AG04449 (cell line): ENCODE measurements around the gene DNM3.

Experiments
- CTCF ChIA-PET: fragments of 350-600 bp; formaldehyde crosslinking; extraction: SDS; loops from one replicate; lab custom pipeline; 2021; ENCODE audit warnings: antibody characterized with exemption; lab: Yijun Ruan, JAX
- POLR2A ChIA-PET: fragments of 400-600, 350-600 bp; formaldehyde crosslinking; extraction: SDS; loops from one replicate; lab custom pipeline; 2020; ENCODE audit warnings: antibody characterized with exemption, inconsistent platforms; lab: Yijun Ruan, JAX
- DNase-seq: peaks from one replicate; pipeline ENCODE4 v3.0.0-alpha.2; 2010; ENCODE audit warnings: low read depth, low spot score
- H3K4me3 ChIP-seq: 2 replicates; pipeline ENCODE4 v1.5.1; 2011; ENCODE audit warnings: low read depth, mild to moderate bottlenecking, control low read depth, low read length
- CTCF ChIP-seq: IDR thresholded peaks from one replicate; pipeline ENCODE4 v1.5.1; 2011; ENCODE audit warnings: mild to moderate bottlenecking, moderate library complexity, low read length, control low read depth, inconsistent platforms; ENCODE audit not compliant: insufficient read depth; ENCODE audit errors: missing control alignments

DNM3 gene

DNA sequence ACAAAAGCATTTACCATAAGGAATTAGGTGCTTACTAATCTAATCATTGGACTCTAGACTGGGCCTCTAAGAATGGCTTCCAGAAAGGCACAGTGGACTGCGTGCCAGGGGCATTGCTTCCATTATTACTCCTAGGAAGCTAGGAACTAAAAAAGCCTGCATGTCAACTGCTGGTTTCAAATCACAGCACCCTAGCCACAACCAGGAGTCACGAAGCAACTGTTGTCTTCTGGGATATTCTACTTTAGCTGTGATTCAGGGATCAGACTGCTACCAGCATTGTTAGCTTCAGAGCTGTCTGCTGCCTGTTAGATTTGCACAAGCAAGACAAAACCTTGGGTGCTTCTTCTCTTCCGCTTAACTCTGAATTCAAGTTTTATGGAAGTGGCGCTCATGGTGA, 38.3 kb downstream of the DNM3 start:
- H3K4me3 ChIP-seq: no peak overlapping the region
- POLR2A ChIA-PET: no interaction called here
- DNase-seq: no peak
- CTCF ChIA-PET: no interaction called here
- no peak for TF ChIP-seq CTCF

GRCh38 chr1:171881442-171881841, 40.1 kb downstream of the DNM3 start:
- no peak overlapping the region for H3K4me3 ChIP-seq
- CTCF ChIA-PET: no interaction called here
- POLR2A ChIA-PET: no interaction called here
- DNase-seq: no peak
- no peak for TF ChIP-seq CTCF

GRCh38 chr1:171883849-171884248, 42.6 kb downstream of the DNM3 start:
- POLR2A ChIA-PET: no interaction called here
- CTCF ChIA-PET: no interaction called here
- no peak overlapping the region for H3K4me3 ChIP-seq
- no peak for DNase-seq
- TF ChIP-seq CTCF: no peak

DNA sequence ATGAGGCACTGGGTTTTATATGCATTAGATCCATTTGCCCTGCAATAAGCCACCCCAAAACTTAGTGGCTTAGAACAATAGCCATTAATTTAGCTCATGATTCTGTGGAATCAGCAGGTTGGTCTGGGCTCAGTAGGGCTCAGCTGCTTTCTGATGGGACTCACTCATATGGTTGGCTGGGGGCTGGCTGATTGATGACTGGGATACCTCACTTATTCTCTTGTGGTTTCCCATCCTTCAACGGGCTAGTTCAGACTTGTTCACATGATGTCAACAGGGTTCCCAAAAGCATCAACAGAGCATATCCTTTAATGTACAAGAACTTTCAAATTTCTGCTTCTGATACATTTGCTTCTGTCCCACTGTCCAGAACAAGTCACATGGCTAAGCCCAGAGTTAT, 43.2 kb downstream of the DNM3 start:
- POLR2A ChIA-PET: no interaction called here
- TF ChIP-seq CTCF: no peak
- DNase-seq: no peak
- CTCF ChIA-PET: no interaction called here
- H3K4me3 ChIP-seq: no peak overlapping the region

- no peak for DNase-seq
- CTCF ChIA-PET: interaction anchor here (1.3 kb wide), 1 partner anchor 11 kb away, joined by 3 read pairs; no protein-coding TSS in a partner anchor
Observed at GRCh38 chr1:171890131-171890530, 48.8 kb downstream of the DNM3 start.

DNA sequence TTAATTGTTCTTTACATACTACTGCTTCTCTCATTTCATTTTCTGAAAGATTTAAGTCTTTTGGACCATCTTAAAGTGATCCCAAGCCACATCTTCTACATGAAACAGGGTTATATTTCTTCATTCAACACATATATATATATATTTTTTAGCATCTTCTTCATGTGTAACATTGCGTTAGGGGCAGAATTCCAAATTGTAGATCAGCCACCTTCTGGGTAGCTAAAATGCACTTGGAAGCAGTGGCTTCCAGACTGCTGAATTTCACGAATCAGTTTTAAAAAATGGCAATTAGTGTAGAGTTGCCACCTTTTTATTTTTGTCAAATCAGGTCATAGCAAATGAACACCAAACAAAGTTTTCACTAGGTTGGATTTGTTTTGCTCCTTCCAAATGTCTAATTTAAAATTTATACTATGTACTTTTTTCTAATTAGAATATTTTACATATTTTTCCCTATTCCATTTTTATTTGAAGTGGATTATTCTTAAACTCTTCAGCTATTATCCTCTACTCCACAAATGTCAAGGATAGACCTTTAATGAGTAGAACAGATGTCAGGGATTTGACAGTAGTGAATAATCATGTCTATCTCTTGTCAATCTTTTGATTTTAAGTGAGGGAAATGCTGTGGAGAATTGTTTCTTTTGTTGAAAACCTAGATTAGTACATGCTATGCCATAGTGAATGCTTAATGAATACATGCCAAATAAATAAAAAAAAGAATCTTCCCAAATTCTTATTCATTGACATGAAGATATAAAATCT, 55.8 kb downstream of the DNM3 start:
- no peak for TF ChIP-seq CTCF
- DNase-seq: no peak
- ChIA-PET CTCF (no interaction called here), POLR2A (no interaction called here)
- no peak overlapping the region for H3K4me3 ChIP-seq

More at GRCh38 chr1:171890131-171890530, 48.8 kb downstream of the DNM3 start:
- POLR2A ChIA-PET: no interaction called here
- no peak overlapping the region for H3K4me3 ChIP-seq
- no peak for TF ChIP-seq CTCF
